Measurements from ENCODE around the gene KRT3.

The KRT3 gene

DNA sequence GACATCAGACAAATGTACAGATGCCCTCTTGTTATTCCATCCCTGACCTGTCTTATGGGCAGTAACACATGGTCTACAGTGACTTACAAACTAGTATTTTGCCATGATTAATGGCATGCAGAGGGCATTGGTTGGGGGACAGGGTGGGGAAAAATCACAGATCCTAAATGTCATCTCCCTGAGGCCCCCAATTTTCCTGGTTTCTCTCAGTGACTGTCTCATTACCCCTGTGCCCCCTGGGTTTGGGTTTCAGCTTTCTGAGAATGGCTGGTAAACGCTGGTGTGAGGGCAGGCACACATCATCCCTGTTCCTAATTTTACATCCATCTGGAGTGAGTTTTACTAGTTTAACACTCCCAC, 28.9 kb downstream of the KRT3 start:
- Histone ChIP-seq H3K9me3 (ENCODE audit: control insufficient read depth, insufficient read depth, low read depth, low read length) (no peaks in the 10 kb centered on the region), H3K4me1 (ENCODE audit: control insufficient read depth, insufficient read depth, low read length) (no peaks in the 10 kb centered on the region), H3K36me3 (ENCODE audit: control insufficient read depth in 2 of 2, insufficient read depth in 1 of 2, low read length in 2 of 2) (no peaks in the 10 kb centered on the region), H3K4me3 (ENCODE audit: low read depth, low read length) (no peak overlapping the region), H3K27ac (ENCODE audit: extremely low read depth, low read depth, low read length) (no peak overlapping the region)
- POLR2A ChIA-PET: no interaction called here
- CTCF ChIA-PET: no interaction called here
- no peak for TF ChIP-seq ZNF623 (tag by site-specific recombination; IDR thresholded peaks at IDR 0.05)
- no peak for TF ChIP-seq ZNF211 (tag by site-specific recombination; IDR thresholded peaks at IDR 0.05; ENCODE audit: low read depth)
- TF ChIP-seq KLF9 (tag by site-specific recombination; IDR thresholded peaks at IDR 0.05; ENCODE audit: low read depth): no peak
- TF ChIP-seq, protein P1, sequence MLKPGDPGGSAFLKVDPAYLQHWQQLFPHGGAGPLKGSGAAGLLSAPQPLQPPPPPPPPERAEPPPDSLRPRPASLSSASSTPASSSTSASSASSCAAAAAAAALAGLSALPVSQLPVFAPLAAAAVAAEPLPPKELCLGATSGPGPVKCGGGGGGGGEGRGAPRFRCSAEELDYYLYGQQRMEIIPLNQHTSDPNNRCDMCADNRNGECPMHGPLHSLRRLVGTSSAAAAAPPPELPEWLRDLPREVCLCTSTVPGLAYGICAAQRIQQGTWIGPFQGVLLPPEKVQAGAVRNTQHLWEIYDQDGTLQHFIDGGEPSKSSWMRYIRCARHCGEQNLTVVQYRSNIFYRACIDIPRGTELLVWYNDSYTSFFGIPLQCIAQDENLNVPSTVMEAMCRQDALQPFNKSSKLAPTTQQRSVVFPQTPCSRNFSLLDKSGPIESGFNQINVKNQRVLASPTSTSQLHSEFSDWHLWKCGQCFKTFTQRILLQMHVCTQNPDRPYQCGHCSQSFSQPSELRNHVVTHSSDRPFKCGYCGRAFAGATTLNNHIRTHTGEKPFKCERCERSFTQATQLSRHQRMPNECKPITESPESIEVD (tag by site-specific recombination; IDR thresholded peaks at IDR 0.05): no peak
- TF ChIP-seq ZXDB (tag by site-specific recombination; IDR thresholded peaks at IDR 0.05): no peak
- no peak for TF ChIP-seq ZNF792 (tag by site-specific recombination; IDR thresholded peaks at IDR 0.05)
- TF ChIP-seq, protein P2, sequence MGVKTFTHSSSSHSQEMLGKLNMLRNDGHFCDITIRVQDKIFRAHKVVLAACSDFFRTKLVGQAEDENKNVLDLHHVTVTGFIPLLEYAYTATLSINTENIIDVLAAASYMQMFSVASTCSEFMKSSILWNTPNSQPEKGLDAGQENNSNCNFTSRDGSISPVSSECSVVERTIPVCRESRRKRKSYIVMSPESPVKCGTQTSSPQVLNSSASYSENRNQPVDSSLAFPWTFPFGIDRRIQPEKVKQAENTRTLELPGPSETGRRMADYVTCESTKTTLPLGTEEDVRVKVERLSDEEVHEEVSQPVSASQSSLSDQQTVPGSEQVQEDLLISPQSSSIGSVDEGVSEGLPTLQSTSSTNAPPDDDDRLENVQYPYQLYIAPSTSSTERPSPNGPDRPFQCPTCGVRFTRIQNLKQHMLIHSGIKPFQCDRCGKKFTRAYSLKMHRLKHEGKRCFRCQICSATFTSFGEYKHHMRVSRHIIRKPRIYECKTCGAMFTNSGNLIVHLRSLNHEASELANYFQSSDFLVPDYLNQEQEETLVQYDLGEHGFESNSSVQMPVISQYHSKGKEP (tag by site-specific recombination; IDR thresholded peaks at IDR 0.05): no peak
- TF ChIP-seq ZNF324 (tag by site-specific recombination; IDR thresholded peaks at IDR 0.05): no peak
- no peak for TF ChIP-seq ZNF202 (tag by site-specific recombination; IDR thresholded peaks at IDR 0.05; ENCODE audit: borderline replicate concordance)
- TF ChIP-seq, protein P3, sequence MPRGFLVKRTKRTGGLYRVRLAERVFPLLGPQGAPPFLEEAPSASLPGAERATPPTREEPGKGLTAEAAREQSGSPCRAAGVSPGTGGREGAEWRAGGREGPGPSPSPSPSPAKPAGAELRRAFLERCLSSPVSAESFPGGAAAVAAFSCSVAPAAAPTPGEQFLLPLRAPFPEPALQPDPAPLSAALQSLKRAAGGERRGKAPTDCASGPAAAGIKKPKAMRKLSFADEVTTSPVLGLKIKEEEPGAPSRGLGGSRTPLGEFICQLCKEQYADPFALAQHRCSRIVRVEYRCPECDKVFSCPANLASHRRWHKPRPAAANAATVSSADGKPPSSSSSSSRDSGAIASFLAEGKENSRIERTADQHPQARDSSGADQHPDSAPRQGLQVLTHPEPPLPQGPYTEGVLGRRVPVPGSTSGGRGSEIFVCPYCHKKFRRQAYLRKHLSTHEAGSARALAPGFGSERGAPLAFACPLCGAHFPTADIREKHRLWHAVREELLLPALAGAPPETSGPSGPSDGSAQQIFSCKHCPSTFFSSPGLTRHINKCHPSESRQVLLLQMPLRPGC (tag by site-specific recombination; IDR thresholded peaks at IDR 0.05): no peak
- no peak for TF ChIP-seq MEIS1 (CRISPR knock-in tag; IDR thresholded peaks at IDR 0.05; ENCODE audit: borderline replicate concordance)
- no peak for TF ChIP-seq ZNF624 (tag by site-specific recombination; IDR thresholded peaks at IDR 0.05)
- TF ChIP-seq ZNF521 (tag by site-specific recombination; IDR thresholded peaks at IDR 0.05): no peak
- no peak for TF ChIP-seq ZNF510 (tag by site-specific recombination; IDR thresholded peaks at IDR 0.05; ENCODE audit: insufficient replicate concordance)
- TF ChIP-seq, protein P4, sequence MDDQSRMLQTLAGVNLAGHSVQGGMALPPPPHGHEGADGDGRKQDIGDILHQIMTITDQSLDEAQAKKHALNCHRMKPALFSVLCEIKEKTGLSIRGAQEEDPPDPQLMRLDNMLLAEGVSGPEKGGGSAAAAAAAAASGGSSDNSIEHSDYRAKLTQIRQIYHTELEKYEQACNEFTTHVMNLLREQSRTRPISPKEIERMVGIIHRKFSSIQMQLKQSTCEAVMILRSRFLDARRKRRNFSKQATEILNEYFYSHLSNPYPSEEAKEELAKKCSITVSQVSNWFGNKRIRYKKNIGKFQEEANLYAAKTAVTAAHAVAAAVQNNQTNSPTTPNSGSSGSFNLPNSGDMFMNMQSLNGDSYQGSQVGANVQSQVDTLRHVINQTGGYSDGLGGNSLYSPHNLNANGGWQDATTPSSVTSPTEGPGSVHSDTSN (CRISPR knock-in tag; IDR thresholded peaks at IDR 0.05): no peak
- no peak for TF ChIP-seq ZBTB17 (tag by site-specific recombination; IDR thresholded peaks at IDR 0.05)
- no peak for TF ChIP-seq ZNF391 (tag by site-specific recombination; IDR thresholded peaks at IDR 0.05; ENCODE audit: borderline replicate concordance, low read depth)
- TF ChIP-seq, protein P5, sequence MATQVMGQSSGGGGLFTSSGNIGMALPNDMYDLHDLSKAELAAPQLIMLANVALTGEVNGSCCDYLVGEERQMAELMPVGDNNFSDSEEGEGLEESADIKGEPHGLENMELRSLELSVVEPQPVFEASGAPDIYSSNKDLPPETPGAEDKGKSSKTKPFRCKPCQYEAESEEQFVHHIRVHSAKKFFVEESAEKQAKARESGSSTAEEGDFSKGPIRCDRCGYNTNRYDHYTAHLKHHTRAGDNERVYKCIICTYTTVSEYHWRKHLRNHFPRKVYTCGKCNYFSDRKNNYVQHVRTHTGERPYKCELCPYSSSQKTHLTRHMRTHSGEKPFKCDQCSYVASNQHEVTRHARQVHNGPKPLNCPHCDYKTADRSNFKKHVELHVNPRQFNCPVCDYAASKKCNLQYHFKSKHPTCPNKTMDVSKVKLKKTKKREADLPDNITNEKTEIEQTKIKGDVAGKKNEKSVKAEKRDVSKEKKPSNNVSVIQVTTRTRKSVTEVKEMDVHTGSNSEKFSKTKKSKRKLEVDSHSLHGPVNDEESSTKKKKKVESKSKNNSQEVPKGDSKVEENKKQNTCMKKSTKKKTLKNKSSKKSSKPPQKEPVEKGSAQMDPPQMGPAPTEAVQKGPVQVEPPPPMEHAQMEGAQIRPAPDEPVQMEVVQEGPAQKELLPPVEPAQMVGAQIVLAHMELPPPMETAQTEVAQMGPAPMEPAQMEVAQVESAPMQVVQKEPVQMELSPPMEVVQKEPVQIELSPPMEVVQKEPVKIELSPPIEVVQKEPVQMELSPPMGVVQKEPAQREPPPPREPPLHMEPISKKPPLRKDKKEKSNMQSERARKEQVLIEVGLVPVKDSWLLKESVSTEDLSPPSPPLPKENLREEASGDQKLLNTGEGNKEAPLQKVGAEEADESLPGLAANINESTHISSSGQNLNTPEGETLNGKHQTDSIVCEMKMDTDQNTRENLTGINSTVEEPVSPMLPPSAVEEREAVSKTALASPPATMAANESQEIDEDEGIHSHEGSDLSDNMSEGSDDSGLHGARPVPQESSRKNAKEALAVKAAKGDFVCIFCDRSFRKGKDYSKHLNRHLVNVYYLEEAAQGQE (tag by site-specific recombination; IDR thresholded peaks at IDR 0.05): no peak
- TF ChIP-seq ZNF473 (tag by site-specific recombination; IDR thresholded peaks at IDR 0.05): no peak
- no peak for TF ChIP-seq ZNF600 (tag by site-specific recombination; IDR thresholded peaks at IDR 0.05)
